MM.1S (cell line): ENCODE data around the gene HARS2.
"Not testable (repeated sequence)": the region's sequence is repeated elsewhere in the genome, so short reads cannot be mapped to it uniquely, and the experiment has no call there.

Experiments used
- DNase-seq: peaks from one replicate; pipeline ENCODE4 v3.0.0-alpha.2; 2015
- H2AFZ ChIP-seq: fragments of 300-600 bp; sonication (generic); 2 replicates; pipeline ENCODE4 v1.6.0; 2016; ENCODE audit warnings: antibody characterized with exemption, low read length
- H3F3A ChIP-seq: fragments of 300-600 bp; sonication (generic); 2 replicates; pipeline ENCODE4 v1.6.1; 2016; ENCODE audit warnings: mild to moderate bottlenecking, antibody characterized with exemption, low read length, moderate library complexity, mixed read lengths; ENCODE audit not compliant: insufficient read depth
- H3K27ac ChIP-seq: fragments of 300-600 bp; sonication (generic); 2 replicates; pipeline ENCODE4 v1.5.1; 2016; ENCODE audit warnings: mild to moderate bottlenecking, low read length
- H3K27me3 ChIP-seq: fragments of 300-600 bp; sonication (generic); replicated peaks from 2 replicates; pipeline ENCODE4 v1.6.0; 2016; ENCODE audit warnings: low read length; ENCODE audit not compliant: insufficient read depth
- H3K36me3 ChIP-seq: fragments of 300-600 bp; sonication (generic); replicated peaks from 2 replicates; pipeline ENCODE4 v1.6.1; 2016; ENCODE audit warnings: mild to moderate bottlenecking, low read length, mixed read lengths; ENCODE audit not compliant: insufficient read depth
- H3K4me1 ChIP-seq: fragments of 300-600 bp; sonication (generic); 2 replicates; pipeline ENCODE4 v1.6.1; 2016; ENCODE audit warnings: low read length, mixed read lengths
- H3K4me2 ChIP-seq: fragments of 300-600 bp; sonication (generic); 2 replicates; pipeline ENCODE4 v1.6.0; 2016; ENCODE audit warnings: low read depth, low read length
- H3K4me3 ChIP-seq: fragments of 300-600 bp; sonication (generic); 2 replicates; pipeline ENCODE4 v1.5.1; 2016; ENCODE audit warnings: low read length, mixed read lengths
- H3K79me2 ChIP-seq: fragments of 300-600 bp; sonication (generic); 2 replicates; pipeline ENCODE4 v1.6.1; 2016; ENCODE audit warnings: mixed run types, low read length, mixed read lengths
- H3K9ac ChIP-seq: fragments of 300-600 bp; sonication (generic); 2 replicates; pipeline ENCODE4 v1.6.1; 2016; ENCODE audit warnings: low read length, mixed read lengths
- H3K9me2 ChIP-seq: fragments of 300-600 bp; sonication (generic); replicated peaks from 2 replicates; pipeline ENCODE4 v1.6.1; 2016; ENCODE audit warnings: mild to moderate bottlenecking, low read length, mixed read lengths; ENCODE audit not compliant: insufficient read depth
- H3K9me3 ChIP-seq: fragments of 300-600 bp; sonication (generic); replicated peaks from 2 replicates; pipeline ENCODE4 v1.6.1; 2016; ENCODE audit warnings: mild to moderate bottlenecking, low read length, mixed read lengths; ENCODE audit not compliant: insufficient read depth
- H4K20me1 ChIP-seq: fragments of 300-600 bp; sonication (generic); 2 replicates; pipeline ENCODE4 v1.6.1; 2016; ENCODE audit warnings: mild to moderate bottlenecking, low read length, moderate library complexity, mixed read lengths; ENCODE audit not compliant: insufficient read depth
- EZH2 ChIP-seq: fragments of 300-600 bp; sonication (generic); optimal IDR thresholded peaks from 2 replicates; pipeline ENCODE3; 2017; ENCODE audit warnings: low read depth, mild to moderate bottlenecking, antibody characterized with exemption, low read length, mixed read lengths
- EZH2phosphoT487 ChIP-seq: fragments of 300-600 bp; sonication (generic); IDR thresholded peaks from 2 replicates; pipeline ENCODE4 v1.6.1; 2018; ENCODE audit warnings: antibody characterized with exemption, low read length
- TF ChIP-seq, protein P1 (sequence below): fragments of 300-600 bp; sonication (generic); IDR thresholded peaks from 2 replicates; pipeline ENCODE4 v1.5.1; 2016; ENCODE audit warnings: antibody characterized with exemption, low read length, mixed read lengths

The HARS2 gene

DNA sequence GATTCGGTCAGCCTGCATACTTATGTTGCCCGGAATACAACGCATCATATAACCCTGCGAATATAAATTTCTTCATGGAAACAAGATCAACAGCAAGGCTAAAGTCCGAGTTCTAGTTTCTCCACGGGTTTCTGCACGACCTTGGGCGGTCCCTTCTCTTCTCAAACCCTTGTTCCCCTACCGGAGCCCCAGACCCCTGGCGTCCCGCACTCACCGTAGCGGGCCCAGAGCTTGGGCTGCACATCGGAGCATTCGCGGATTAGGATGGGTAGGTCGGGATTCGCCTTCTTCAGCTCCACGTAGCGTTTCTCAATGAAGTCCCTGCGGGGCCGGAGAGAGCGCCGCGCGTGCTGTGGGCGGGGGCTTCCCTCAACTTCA is 44.2 kb upstream of the HARS2 start:
- Histone ChIP-seq H4K20me1 (no peaks in the 10 kb centered on the region), H3K4me3 (peak overlapping the region; percentile 96), H2AFZ (peak overlapping the region; percentile 85), H3K36me3 (0 out of 2 replicates have a peak, but pooled peaks cover 4% of the 10 kb centered on the region), H3K9me3 (no peaks in the 10 kb centered on the region), H3K4me1 (peaks cover 8% of the 10 kb centered on the region), H3F3A (no peaks in the 10 kb centered on the region), H3K4me2 (peak overlapping the region; percentile 86), H3K79me2 (peaks cover 63% of the 10 kb centered on the region), H3K9ac (peak overlapping the region; percentile 86), H3K9me2 (no peaks in the 10 kb centered on the region), H3K27ac (peak overlapping the region; percentile 33; the same call in 1 of the 2 replicates), H3K27me3 (no peaks in the 10 kb centered on the region)
- no peak for DNase-seq
- TF ChIP-seq EZH2phosphoT487 (no peak), EZH2 (no peak)
- TF ChIP-seq, protein P1, sequence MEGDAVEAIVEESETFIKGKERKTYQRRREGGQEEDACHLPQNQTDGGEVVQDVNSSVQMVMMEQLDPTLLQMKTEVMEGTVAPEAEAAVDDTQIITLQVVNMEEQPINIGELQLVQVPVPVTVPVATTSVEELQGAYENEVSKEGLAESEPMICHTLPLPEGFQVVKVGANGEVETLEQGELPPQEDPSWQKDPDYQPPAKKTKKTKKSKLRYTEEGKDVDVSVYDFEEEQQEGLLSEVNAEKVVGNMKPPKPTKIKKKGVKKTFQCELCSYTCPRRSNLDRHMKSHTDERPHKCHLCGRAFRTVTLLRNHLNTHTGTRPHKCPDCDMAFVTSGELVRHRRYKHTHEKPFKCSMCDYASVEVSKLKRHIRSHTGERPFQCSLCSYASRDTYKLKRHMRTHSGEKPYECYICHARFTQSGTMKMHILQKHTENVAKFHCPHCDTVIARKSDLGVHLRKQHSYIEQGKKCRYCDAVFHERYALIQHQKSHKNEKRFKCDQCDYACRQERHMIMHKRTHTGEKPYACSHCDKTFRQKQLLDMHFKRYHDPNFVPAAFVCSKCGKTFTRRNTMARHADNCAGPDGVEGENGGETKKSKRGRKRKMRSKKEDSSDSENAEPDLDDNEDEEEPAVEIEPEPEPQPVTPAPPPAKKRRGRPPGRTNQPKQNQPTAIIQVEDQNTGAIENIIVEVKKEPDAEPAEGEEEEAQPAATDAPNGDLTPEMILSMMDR, result no peak

DNA sequence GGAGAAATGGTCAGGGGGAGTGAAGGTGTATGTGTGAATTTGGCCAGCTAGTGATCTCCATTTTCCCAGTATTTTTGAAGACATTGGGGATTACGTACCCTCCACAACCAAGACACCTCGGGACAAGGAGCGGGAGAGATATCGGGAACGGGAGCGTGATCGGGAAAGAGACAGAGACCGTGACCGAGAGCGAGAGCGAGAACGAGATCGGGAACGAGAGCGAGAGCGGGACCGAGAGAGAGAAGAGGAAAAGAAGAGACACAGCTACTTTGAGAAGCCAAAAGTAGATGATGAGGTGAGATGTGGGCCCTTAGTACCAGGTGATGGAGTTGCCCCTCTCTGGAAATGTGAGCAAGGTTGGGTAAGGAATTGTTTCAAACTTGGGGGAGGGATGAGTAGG is 32.4 kb upstream of the HARS2 start:
- H3K4me2 ChIP-seq, result no peak overlapping the region
- DNase-seq, result no peak
- no peaks in the 10 kb centered on the region for H3K9me3 ChIP-seq
- H3K79me2 ChIP-seq, result no peaks in the 10 kb centered on the region
- TF ChIP-seq EZH2 (no peak), EZH2phosphoT487 (no peak)
- TF ChIP-seq, protein P1, result no peak
- H3K9ac ChIP-seq, result no peak overlapping the region
- H3K36me3 ChIP-seq, result peaks cover 13% of the 10 kb centered on the region
- no peaks in the 10 kb centered on the region for H3K27me3 ChIP-seq
- no peak overlapping the region for H2AFZ ChIP-seq
- H3K4me1 ChIP-seq, result no peaks in the 10 kb centered on the region
- peaks cover 7% of the 10 kb centered on the region for H3F3A ChIP-seq
- H3K27ac ChIP-seq, result no peak overlapping the region
- H3K4me3 ChIP-seq, result no peak overlapping the region
- H3K9me2 ChIP-seq, result no peaks in the 10 kb centered on the region
- H4K20me1 ChIP-seq, result no peaks in the 10 kb centered on the region

DNA sequence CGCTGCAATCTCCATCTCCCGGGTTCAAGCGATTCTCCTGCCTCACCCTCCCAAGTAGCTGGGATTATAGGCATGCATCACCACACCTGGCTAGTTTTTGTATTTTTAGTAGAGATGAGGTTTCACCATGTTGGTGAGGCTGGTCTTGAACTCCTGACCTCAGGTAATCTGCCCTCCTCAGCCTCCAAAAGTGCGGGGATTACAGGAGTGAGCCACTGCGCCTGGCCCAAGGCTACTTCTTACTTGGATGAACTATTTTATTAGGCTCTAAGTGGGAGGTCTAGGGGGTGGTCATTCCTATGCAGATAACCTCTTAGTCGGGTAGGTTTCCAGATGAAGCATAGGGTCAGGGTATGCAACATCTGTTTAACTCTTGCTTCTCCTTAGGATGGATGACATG is 30.9 kb upstream of the HARS2 start:
- peaks cover 11% of the 10 kb centered on the region for H3K36me3 ChIP-seq

DNA sequence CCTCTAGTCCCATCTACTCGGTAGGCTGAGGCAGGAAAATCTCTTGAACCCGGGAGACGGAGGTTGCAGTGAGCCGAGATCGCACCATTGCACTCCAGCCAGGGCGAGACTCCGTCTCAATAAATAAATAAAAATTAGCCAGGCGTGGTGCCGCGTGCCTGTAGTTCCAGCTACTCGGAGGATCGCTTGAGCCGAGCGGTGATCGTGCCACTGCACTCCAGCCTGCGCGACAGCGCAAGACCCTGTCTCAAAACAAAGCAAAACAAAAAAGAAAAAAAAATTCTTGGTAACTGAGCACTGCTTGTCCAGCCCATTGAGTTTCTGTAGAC is 27.3 kb upstream of the HARS2 start:
- Histone ChIP-seq H3K27ac (peak overlapping the region; percentile 76), H4K20me1 (no peaks in the 10 kb centered on the region), H3K79me2 (peaks cover 43% of the 10 kb centered on the region), H3K27me3 (no peaks in the 10 kb centered on the region), H3K9me2 (no peaks in the 10 kb centered on the region), H3K9ac (peak overlapping the region; percentile 53), H3F3A (peaks cover 13% of the 10 kb centered on the region), H3K36me3 (no peaks in the 10 kb centered on the region; the same call in 1 of the 2 replicates), H2AFZ (peak overlapping the region; percentile 86), H3K9me3 (no peaks in the 10 kb centered on the region), H3K4me1 (no peaks in the 10 kb centered on the region; the same call in 1 of the 2 replicates), H3K4me3 (peak overlapping the region; percentile 90), H3K4me2 (peak overlapping the region; percentile 81)
- TF ChIP-seq EZH2 (no peak), EZH2phosphoT487 (no peak)
- TF ChIP-seq, protein P1, result no peak
- DNase-seq, result no peak

More for the DNA sequence above, 30.9 kb upstream of the HARS2 start:
- H3K4me3 ChIP-seq, H3K79me2 ChIP-seq, H3K4me2 ChIP-seq, H3K9me3 ChIP-seq, H3K4me1 ChIP-seq, H4K20me1 ChIP-seq, H3K9me2 ChIP-seq, H3K27ac ChIP-seq, H2AFZ ChIP-seq, H3K9ac ChIP-seq, H3K27me3 ChIP-seq, DNase-seq: not testable (repeated sequence)
- peaks cover 13% of the 10 kb centered on the region for H3F3A ChIP-seq
